ENCODE results near the gene SRD5A2. TPM values are rescaled to one million over a fixed set of nuclear protein-coding genes. Genes with fewer than 3 reads are reported as not detected.

SRD5A2 gene
- total and polyA plus RNA-seq, 2 donors from 2014 or later: 0.15 to 0.22 TPM

DNA sequence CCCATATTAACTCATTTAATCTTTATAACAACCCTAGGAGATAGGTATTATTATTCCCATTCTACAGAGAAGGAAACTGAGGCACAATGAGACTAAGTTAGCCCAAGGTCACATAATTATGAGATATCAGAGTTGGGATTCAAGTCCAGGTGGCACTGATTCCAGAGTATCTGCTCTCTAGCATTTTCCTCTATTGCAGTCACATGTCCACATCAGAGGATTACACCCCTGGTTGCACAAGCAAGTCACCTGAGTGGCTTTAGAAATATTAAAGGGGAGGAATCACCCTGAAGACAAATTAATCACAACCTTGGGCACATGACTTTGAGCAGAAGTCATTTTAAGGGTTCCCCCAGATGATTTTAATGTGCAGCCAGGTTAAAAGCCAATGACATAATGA lies 23.8 kb downstream of the SRD5A2 start:
- intact Hi-C loops (cut with DNase I): no loop called here
- H3K4me1 ChIP-seq (ENCODE audit: control insufficient read depth in 2 of 3, insufficient read depth in 2 of 3, low read depth in 1 of 3, low read length in 3 of 3): no peaks in the 10 kb centered on the region
- H3K4me3 ChIP-seq (ENCODE audit: low read length in 3 of 3): no peak overlapping the region
- H3K9me3 ChIP-seq (ENCODE audit: control insufficient read depth in 2 of 3, insufficient read depth in 1 of 3, low read length in 3 of 3): peaks cover 0 to 21% (median 3%) of the 10 kb centered on the region in 3 donors
- FAIRE-seq (no peak), DNase-seq (no peak)
- H3K9ac ChIP-seq (ENCODE audit: low read length in 3 of 3): no peak overlapping the region
- no peaks in the 10 kb centered on the region for H3K27me3 ChIP-seq (ENCODE audit: control insufficient read depth, insufficient read depth, low read length)
- H3K36me3 ChIP-seq (ENCODE audit: control insufficient read depth in 2 of 3, insufficient read depth in 3 of 3, low read length in 3 of 3): no peaks in the 10 kb centered on the region
- H3K27ac ChIP-seq (ENCODE audit: low read depth in 2 of 2, low read length in 2 of 2): no peak overlapping the region
- TF ChIP-seq, protein P1, sequence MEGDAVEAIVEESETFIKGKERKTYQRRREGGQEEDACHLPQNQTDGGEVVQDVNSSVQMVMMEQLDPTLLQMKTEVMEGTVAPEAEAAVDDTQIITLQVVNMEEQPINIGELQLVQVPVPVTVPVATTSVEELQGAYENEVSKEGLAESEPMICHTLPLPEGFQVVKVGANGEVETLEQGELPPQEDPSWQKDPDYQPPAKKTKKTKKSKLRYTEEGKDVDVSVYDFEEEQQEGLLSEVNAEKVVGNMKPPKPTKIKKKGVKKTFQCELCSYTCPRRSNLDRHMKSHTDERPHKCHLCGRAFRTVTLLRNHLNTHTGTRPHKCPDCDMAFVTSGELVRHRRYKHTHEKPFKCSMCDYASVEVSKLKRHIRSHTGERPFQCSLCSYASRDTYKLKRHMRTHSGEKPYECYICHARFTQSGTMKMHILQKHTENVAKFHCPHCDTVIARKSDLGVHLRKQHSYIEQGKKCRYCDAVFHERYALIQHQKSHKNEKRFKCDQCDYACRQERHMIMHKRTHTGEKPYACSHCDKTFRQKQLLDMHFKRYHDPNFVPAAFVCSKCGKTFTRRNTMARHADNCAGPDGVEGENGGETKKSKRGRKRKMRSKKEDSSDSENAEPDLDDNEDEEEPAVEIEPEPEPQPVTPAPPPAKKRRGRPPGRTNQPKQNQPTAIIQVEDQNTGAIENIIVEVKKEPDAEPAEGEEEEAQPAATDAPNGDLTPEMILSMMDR (IDR thresholded peaks at IDR 0.05; ENCODE audit: borderline replicate concordance, extremely low read depth, insufficient read depth): no peak

DNA sequence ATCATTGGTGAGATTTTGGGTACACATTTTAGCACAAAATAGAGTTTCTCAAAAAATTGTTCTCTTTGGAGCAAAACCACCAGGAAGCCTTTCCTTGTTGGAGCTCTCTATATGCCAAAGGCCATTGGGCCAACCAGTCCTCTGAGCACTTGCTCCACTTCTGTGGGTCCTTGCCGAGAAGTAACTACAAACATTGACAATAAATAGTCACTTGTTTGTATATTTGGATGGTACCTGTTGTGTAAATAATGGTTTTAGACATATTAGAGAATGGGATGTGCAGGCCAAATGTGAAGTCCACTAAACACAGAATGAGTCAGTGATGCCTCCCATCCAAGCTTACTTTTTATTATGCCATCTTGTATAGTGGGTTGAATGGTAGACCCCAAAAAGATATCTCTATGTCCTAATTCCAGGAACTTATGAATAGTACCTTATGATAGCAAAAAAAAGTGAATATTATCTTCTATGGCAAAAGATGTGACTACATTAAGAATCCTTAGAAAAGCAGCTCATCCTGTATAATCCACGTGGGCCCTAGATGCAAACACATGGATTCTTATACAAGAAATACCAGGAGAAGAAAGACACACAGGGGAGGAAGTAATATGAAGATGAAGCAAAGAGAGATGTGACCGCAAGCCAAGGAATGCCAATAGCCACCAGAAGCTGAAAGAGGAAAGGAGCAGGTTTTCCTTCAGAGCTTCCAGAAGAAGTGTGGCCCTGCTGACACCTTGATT lies 24.6 kb downstream of the SRD5A2 start:
- TF ChIP-seq, protein P1 (IDR thresholded peaks at IDR 0.05; ENCODE audit: borderline replicate concordance, extremely low read depth, insufficient read depth): no peak
- intact Hi-C loops (cut with DNase I): no loop called here
- H3K9me3 ChIP-seq (ENCODE audit: control insufficient read depth in 2 of 3, insufficient read depth in 1 of 3, low read length in 3 of 3): peaks cover 0 to 23% (median 3%) of the 10 kb centered on the region in 3 donors

DNA sequence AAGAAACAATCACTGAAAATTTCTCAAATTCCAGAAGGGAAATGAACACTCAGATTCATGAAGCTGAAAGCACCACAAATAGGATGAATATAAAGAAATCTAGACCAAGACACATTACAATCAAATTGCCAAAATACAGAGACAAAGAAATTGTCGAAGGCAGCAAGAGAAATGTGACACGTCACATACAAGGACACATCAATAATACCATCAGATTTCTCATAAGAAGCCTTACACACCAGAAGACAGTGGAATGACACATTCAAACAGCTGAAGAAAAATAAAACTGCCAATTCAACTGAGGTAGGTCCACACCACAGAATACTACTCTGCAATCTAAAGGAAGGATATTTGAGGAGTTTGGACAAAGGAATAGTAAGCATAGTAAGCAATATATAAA lies 27.4 kb downstream of the SRD5A2 start:
- H3K9ac ChIP-seq (ENCODE audit: low read length in 3 of 3): no peak overlapping the region
- no peak for FAIRE-seq
- H3K9me3 ChIP-seq (ENCODE audit: control insufficient read depth in 2 of 3, insufficient read depth in 1 of 3, low read length in 3 of 3): peaks cover 0 to 23% (median 3%) of the 10 kb centered on the region in 3 donors
- H3K4me1 ChIP-seq (ENCODE audit: control insufficient read depth in 2 of 3, insufficient read depth in 2 of 3, low read depth in 1 of 3, low read length in 3 of 3): no peaks in the 10 kb centered on the region
- H3K36me3 ChIP-seq (ENCODE audit: control insufficient read depth in 2 of 3, insufficient read depth in 3 of 3, low read length in 3 of 3): no peaks in the 10 kb centered on the region
- intact Hi-C loops (cut with DNase I): no loop called here
- no peak for DNase-seq
- TF ChIP-seq, protein P1 (IDR thresholded peaks at IDR 0.05; ENCODE audit: borderline replicate concordance, extremely low read depth, insufficient read depth): no peak
- H3K27ac ChIP-seq (ENCODE audit: low read depth in 2 of 2, low read length in 2 of 2): no peak overlapping the region
- H3K4me3 ChIP-seq (ENCODE audit: low read length in 3 of 3): no peak overlapping the region
- H3K27me3 ChIP-seq (ENCODE audit: control insufficient read depth, insufficient read depth, low read length): no peaks in the 10 kb centered on the region

More for the DNA sequence above, 24.6 kb downstream of the SRD5A2 start:
- H3K9ac ChIP-seq (ENCODE audit: low read length in 3 of 3): no peak overlapping the region
- H3K27me3 ChIP-seq (ENCODE audit: control insufficient read depth, insufficient read depth, low read length): no peaks in the 10 kb centered on the region
- FAIRE-seq: no peak
- H3K27ac ChIP-seq (ENCODE audit: low read depth in 2 of 2, low read length in 2 of 2): no peak overlapping the region
- H3K4me3 ChIP-seq (ENCODE audit: low read length in 3 of 3): no peak overlapping the region
- no peaks in the 10 kb centered on the region for H3K4me1 ChIP-seq (ENCODE audit: control insufficient read depth in 2 of 3, insufficient read depth in 2 of 3, low read depth in 1 of 3, low read length in 3 of 3)
- DNase-seq: no peak
- no peaks in the 10 kb centered on the region for H3K36me3 ChIP-seq (ENCODE audit: control insufficient read depth in 2 of 3, insufficient read depth in 3 of 3, low read length in 3 of 3)

Data from kidney (tissue), 14 donors.